ENCODE data around the gene ATP5PF. TPM values are rescaled to one million over a fixed set of nuclear protein-coding genes. Genes with fewer than 3 reads are reported as not detected.
"Not testable (repeated sequence)": the region's sequence is repeated elsewhere in the genome, so short reads cannot be mapped to it uniquely, and the experiment has no call there.

Gene ATP5PF
- total and polyA plus RNA-seq, 2 donors, result 71.3 to 276 TPM

DNA sequence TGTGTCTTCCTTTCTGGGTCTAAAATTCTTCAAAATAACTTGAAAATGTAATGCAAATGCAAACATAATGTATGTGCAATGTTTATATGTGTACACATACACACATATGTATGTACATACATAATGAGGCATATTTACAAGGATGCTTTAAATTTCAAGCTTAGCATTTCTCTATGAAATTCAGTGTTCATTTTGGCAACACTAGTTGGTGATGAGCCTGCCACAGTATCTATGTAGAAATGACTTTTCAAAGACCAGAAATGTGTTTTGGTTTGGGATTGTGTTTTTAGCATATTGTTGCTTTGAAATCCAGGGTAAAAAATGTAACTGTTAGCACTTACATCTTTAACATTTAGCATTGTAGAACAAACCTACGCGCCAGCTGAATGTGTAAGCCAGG lies 10.2 kb upstream of the ATP5PF start:
- Histone ChIP-seq H3K36me3 (ENCODE audit: insufficient read depth) (no peaks in the 10 kb centered on the region), H3K27ac (ENCODE audit: low read depth) (no peak overlapping the region), H3K4me3 (ENCODE audit: low read depth, low read length) (no peak overlapping the region), H3K4me1 (ENCODE audit: insufficient read depth) (no peaks in the 10 kb centered on the region)
- WGBS, result 98% methylated on average over 2 of the region's 2 CpGs
- no peak for DNase-seq (ENCODE audit: extremely low spot score)

GRCh38 chr21:25742900-25743299 lies 8.2 kb upstream of the ATP5PF start:
- Histone ChIP-seq H3K4me3 (ENCODE audit: low read depth, low read length) (no peak overlapping the region), H3K27ac (ENCODE audit: low read depth) (no peak overlapping the region), H3K36me3 (ENCODE audit: insufficient read depth) (no peaks in the 10 kb centered on the region), H3K4me1 (ENCODE audit: insufficient read depth) (no peaks in the 10 kb centered on the region)
- 95% methylated on average over 3 of the region's 3 CpGs for WGBS
- DNase-seq (ENCODE audit: extremely low spot score), result no peak

- H3K36me3 ChIP-seq (ENCODE audit: insufficient read depth), result no peaks in the 10 kb centered on the region
- 69% methylated on average over 1 of the region's 1 CpG for WGBS
- no peaks in the 10 kb centered on the region for H3K4me1 ChIP-seq (ENCODE audit: insufficient read depth)
- no peak overlapping the region for H3K27ac ChIP-seq (ENCODE audit: low read depth)
- no peak overlapping the region for H3K4me3 ChIP-seq (ENCODE audit: low read depth, low read length)
- no peak for DNase-seq (ENCODE audit: extremely low spot score)
Observed at GRCh38 chr21:25737421-25737820, 2.7 kb upstream of the ATP5PF start.

DNA sequence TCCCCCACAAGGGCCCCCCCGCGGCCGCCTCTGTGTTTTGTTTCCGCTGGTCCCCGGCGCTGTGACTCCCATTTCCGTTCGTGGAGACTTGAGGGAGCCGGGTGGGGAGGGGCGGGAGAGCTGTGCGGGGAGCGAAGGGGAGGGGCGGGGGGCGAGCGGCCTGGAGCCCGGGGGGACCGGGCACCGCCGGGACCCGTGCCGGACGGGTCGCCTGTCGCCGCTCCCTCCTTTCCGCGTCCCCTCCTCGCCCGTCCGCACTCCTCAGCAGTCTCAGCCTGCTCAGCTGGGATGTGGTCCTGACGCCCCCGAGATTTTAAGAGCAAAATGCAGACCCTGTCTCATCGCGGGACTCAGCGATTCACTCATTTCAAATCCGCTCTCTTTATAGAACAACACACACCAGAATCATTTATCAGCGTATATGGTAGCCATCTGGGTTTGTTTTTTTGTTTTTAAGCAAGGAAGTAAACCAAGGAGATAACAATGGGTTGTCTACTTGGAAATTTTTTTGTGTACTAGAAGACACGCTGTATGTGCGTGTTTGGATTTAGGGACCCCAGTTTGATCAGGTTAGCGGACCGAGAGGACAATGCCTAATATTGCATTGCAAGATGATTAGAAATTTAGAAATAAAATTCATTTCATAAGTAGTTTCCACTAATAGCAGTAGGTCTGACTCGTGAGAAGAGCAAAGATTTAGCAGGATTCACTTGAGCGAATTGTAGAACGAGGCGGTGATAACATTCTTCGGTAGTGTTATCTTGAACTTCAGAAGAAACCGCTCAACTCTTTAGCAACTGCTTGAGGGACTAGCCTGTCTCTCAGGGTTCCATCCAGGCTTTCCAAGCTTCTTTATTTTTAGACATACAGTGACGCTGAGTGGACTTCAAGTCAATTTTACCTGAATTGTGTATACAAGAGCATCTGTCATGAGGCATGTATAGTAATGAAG lies 1.2 kb upstream of the ATP5PF start:
- peaks cover 2% of the 10 kb centered on the region for H3K4me1 ChIP-seq (ENCODE audit: insufficient read depth)
- H3K27ac ChIP-seq (ENCODE audit: low read depth), result peak overlapping the region; percentile 95
- peak; percentile 68 for DNase-seq (ENCODE audit: extremely low spot score)
- WGBS, result under 1% methylated on average over 48 of the region's 48 CpGs
- H3K36me3 ChIP-seq (ENCODE audit: insufficient read depth), result no peaks in the 10 kb centered on the region
- peak overlapping the region; percentile 85 for H3K4me3 ChIP-seq (ENCODE audit: low read depth, low read length)

DNA sequence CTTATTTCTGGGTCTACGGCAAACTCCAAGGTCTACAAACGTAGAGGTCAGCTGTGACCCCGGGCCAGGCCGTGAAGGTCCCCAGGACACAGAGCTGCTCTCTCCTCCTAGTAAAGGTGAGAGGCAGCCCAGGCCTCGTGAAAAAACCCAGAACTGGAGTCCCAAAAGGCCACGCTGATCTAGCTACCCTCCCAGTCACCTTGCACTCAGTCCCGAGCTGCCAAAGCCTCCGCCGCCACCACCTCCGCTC lies 125 bp downstream of the ATP5PF start:
- Histone ChIP-seq H3K27ac (ENCODE audit: low read depth) (peak overlapping the region; percentile 92), H3K36me3 (ENCODE audit: insufficient read depth) (no peaks in the 10 kb centered on the region), H3K4me1 (ENCODE audit: insufficient read depth) (peaks cover 2% of the 10 kb centered on the region), H3K4me3 (ENCODE audit: low read depth, low read length) (peak overlapping the region; percentile 85)
- DNase-seq (ENCODE audit: extremely low spot score), result no peak
- WGBS, result under 1% methylated on average over 10 of the region's 10 CpGs

DNA sequence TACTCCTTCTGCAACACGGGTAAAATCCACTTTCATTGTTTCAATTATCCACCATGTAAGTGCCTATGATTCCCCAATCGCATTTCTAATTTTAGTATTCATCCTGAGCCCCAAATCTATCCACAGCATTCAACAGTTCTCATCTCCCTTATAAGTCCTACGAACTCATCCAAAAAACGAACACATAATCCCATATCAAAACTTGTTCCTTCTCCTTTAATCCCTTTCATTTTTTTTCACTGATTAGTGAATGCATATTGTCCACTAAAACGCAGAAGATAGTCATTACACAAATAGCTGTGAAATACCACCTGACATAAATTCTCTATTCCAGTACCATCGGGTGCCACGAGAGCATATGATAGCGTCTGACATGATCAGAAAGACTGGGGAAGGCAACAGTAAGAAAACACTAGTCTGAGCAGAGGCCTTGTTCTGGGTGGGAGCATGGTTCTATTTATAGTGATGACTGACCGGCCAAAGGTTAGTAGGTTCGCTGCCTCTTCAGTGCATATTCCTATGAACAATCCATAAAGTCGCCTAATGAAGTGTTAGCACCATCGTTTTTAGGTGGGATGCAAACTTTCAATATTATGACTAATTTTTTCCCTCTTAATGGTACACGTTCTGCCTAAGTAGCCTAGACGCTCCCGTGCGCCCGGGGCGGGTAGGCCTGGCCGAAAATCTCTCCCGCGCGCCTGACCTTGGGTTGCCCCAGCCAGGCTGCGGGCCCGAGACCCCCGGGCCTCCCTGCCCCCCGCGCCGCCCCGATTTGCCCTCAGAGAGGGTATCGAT lies 648 bp downstream of the ATP5PF start:
- 4% methylated on average over 30 of the region's 30 CpGs for WGBS
- peaks cover 2% of the 10 kb centered on the region for H3K4me1 ChIP-seq (ENCODE audit: insufficient read depth)
- peak overlapping the region; percentile 85 for H3K4me3 ChIP-seq (ENCODE audit: low read depth, low read length)
- peak overlapping the region; percentile 92 for H3K27ac ChIP-seq (ENCODE audit: low read depth)
- H3K36me3 ChIP-seq (ENCODE audit: insufficient read depth), result no peaks in the 10 kb centered on the region
- DNase-seq (ENCODE audit: extremely low spot score), result no peak

DNA sequence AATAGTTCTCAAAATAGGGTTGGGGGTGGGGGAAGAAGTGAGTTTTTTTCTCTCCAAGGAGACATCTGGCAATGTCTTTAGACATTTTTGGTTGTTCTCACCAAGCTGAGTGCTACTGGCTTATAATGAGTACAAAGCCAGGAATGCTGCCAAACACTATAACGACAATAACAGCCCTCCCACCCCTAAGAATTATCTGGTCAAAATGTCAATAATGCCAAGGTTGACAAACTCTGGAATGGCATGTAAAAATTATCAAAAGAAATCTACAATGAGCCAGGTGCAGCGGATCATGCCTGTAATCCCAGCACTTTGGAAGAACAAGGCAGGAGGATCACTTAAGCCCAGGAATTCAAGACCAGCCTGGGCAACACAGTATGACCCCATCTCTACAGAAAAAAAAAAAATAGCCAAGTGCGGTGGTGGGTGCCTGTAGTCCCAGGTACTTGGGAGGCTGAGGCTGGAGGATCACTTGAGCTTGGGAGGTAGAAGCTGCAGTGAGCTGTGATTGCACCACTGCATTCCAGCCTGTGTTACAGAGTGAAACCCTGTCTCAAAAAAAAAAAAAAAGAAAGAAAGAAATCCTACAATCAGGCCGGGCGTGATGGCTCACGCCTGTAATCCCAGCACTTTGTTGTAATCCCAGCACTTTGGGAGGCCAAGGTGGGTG lies 2.5 kb downstream of the ATP5PF start:
- Histone ChIP-seq H3K4me1 (ENCODE audit: insufficient read depth) (peaks cover 2% of the 10 kb centered on the region), H3K4me3 (ENCODE audit: low read depth, low read length) (no peak overlapping the region), H3K36me3 (ENCODE audit: insufficient read depth) (peaks cover 3% of the 10 kb centered on the region), H3K27ac (ENCODE audit: low read depth) (no peak overlapping the region)
- WGBS, result 88% methylated on average over 6 of the region's 6 CpGs
- DNase-seq (ENCODE audit: extremely low spot score), result no peak

DNA sequence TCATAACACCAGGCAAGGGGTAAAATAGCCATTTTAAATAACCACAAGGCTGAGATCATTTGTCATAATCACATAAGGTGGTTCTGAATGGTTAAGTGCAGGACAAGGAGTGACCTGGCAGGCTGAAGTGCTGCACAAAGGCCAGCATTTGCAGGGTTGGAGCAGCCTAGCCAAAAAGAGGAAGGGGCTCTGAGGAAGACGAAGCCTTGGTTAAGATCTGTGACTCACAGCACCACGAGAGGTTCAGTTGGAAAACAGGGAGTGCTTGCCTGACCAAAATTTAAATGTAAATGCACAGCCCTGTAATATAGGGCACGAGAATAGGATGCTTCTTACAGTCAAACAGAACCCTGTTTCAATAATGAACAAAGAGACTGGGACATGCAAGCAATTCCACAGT lies 12.1 kb downstream of the ATP5PF start:
- WGBS, result 79% methylated on average over 3 of the region's 3 CpGs
- Histone ChIP-seq H3K36me3 (ENCODE audit: insufficient read depth) (peaks cover 6% of the 10 kb centered on the region), H3K4me3 (ENCODE audit: low read depth, low read length) (no peak overlapping the region), H3K27ac (ENCODE audit: low read depth) (no peak overlapping the region), H3K4me1 (ENCODE audit: insufficient read depth) (no peaks in the 10 kb centered on the region)
- no peak for DNase-seq (ENCODE audit: extremely low spot score)

DNA sequence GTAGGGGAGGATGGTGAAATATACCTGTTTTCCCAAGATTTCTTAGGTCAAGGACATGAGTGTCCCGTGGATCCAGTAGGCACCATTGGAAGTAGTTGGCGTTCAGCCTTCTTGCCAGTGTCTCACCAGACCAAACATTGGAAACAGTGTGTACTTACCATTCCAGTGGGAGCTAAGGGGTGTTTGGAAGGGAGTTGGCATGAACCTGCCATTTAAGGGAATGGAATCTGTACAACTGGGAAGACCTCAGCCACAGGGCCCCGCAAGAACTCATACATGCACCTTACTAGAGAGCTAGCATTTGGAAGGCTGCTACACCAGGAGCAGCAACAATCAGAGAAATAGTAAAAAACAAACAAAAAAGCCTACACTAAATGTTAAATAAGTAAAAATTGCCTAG lies 12.7 kb downstream of the ATP5PF start:
- Histone ChIP-seq H3K4me1 (ENCODE audit: insufficient read depth) (no peaks in the 10 kb centered on the region), H3K36me3 (ENCODE audit: insufficient read depth) (peaks cover 6% of the 10 kb centered on the region), H3K4me3 (ENCODE audit: low read depth, low read length) (no peak overlapping the region), H3K27ac (ENCODE audit: low read depth) (no peak overlapping the region)
- DNase-seq (ENCODE audit: extremely low spot score), result no peak
- 82% methylated on average over 3 of the region's 3 CpGs for WGBS

GRCh38 chr21:25717491-25718147 lies 17.1 kb downstream of the ATP5PF start:
- WGBS, result 87% methylated on average over 5 of the region's 5 CpGs
- no peak for DNase-seq (ENCODE audit: extremely low spot score)
- H3K4me3 ChIP-seq (ENCODE audit: low read depth, low read length), result no peak overlapping the region
- H3K27ac ChIP-seq (ENCODE audit: low read depth), result no peak overlapping the region
- no peaks in the 10 kb centered on the region for H3K36me3 ChIP-seq (ENCODE audit: insufficient read depth)
- no peaks in the 10 kb centered on the region for H3K4me1 ChIP-seq (ENCODE audit: insufficient read depth)

DNA sequence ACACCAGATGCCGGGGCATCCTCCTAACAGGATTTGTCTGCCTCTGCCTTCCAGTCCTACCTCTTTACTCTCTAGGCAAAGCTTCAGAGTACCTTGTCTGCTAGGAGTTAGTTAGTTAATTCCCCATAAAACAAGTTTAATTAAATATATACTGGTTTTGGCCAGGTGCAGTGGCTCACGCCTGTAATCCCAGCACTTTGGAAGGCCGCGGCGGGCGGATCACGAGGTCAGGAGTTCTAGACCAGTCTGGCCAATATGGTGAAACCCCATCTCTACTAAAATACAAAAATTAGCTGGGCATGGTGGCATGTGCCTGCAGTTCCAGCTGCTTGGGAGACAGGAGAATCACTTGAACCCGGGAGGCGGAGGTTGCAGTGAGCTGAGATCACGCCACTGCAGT lies 20.6 kb downstream of the ATP5PF start:
- not testable (repeated sequence) for DNase-seq (ENCODE audit: extremely low spot score); H3K4me3 ChIP-seq (ENCODE audit: low read depth, low read length); H3K27ac ChIP-seq (ENCODE audit: low read depth); H3K36me3 ChIP-seq (ENCODE audit: insufficient read depth); H3K4me1 ChIP-seq (ENCODE audit: insufficient read depth)
- 97% methylated on average over 10 of the region's 10 CpGs for WGBS

GRCh38 chr21:25710550-25710949 lies 24.2 kb downstream of the ATP5PF start:
- no peak overlapping the region for H3K27ac ChIP-seq (ENCODE audit: low read depth)
- no peaks in the 10 kb centered on the region for H3K4me1 ChIP-seq (ENCODE audit: insufficient read depth)
- no peak for DNase-seq (ENCODE audit: extremely low spot score)
- no peaks in the 10 kb centered on the region for H3K36me3 ChIP-seq (ENCODE audit: insufficient read depth)
- 93% methylated on average over 5 of the region's 5 CpGs for WGBS
- no peak overlapping the region for H3K4me3 ChIP-seq (ENCODE audit: low read depth, low read length)

DNA sequence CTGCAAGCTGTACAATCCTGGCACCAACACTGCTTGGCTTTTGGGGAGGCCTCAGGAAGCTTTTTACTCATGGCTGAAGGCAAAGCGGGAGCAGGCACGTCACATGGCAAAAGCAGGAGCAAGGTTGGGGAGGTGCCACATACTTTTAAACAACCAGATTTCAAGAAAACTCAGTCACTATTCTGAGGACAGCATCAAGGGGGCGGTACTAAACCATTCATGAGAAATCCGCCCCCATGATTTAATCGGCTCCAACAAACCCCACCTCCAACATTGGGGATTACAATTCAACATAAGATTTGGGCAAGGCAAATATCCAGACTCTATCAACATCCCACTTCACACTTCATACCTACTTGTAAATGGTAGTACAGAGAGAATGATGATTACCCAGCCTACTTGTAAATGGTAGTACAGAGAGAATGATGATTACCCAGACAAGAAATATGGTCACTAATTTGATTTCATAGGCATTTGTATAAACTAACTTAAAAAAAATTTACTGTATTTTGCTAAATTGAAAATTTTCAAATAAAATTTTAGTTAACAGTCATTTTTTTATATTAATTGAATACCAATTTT lies 24.9 kb downstream of the ATP5PF start:
- H3K4me1 ChIP-seq (ENCODE audit: insufficient read depth), result no peaks in the 10 kb centered on the region
- WGBS, result 81% methylated on average over 5 of the region's 5 CpGs
- H3K36me3 ChIP-seq (ENCODE audit: insufficient read depth), result no peaks in the 10 kb centered on the region
- no peak overlapping the region for H3K4me3 ChIP-seq (ENCODE audit: low read depth, low read length)
- no peak overlapping the region for H3K27ac ChIP-seq (ENCODE audit: low read depth)
- no peak for DNase-seq (ENCODE audit: extremely low spot score)

Data from urinary bladder (tissue), 4 donors.